Liver (tissue), 9 donors: ENCODE measurements around the gene LHCGR. TPM values are rescaled to one million over a fixed set of nuclear protein-coding genes. Genes with fewer than 3 reads are reported as not detected.

ENCODE experiments used
- DNase-seq: peaks from one replicate; pipeline ENCODE4 v3.0.0-alpha.2; 2017; ENCODE audit warnings: low spot score
- H3K27ac ChIP-seq, 2 donors: one replicate each; pipeline ENCODE4 v1.7.0; 2013; ENCODE audit warnings: inconsistent platforms in 2 of 2, low read length in 2 of 2, control low read depth in 1 of 2, low read depth in 1 of 2, mild to moderate bottlenecking in 1 of 2
- H3K27me3 ChIP-seq, 4 donors: one replicate each; pipeline versions ENCODE4 v1.6.1 to v1.7.0; 2013; ENCODE audit warnings: low read length in 3 of 4, inconsistent platforms in 1 of 4, mild to moderate bottlenecking in 1 of 4, moderate library complexity in 1 of 4; ENCODE audit not compliant: control insufficient read depth in 4 of 4, insufficient read depth in 4 of 4
- H3K36me3 ChIP-seq, 4 donors: one replicate each; pipeline versions ENCODE4 v1.6.1 to v1.7.0; 2013; ENCODE audit warnings: low read length in 3 of 4, mild to moderate bottlenecking in 3 of 4, low read depth in 1 of 4, moderate library complexity in 1 of 4; ENCODE audit not compliant: control insufficient read depth in 4 of 4, insufficient read depth in 3 of 4
- H3K4me1 ChIP-seq, 4 donors: one replicate each; pipeline versions ENCODE4 v1.6.1 to v1.7.0; 2013; ENCODE audit warnings: low read length in 3 of 4, mild to moderate bottlenecking in 3 of 4, moderate library complexity in 1 of 4; ENCODE audit not compliant: control insufficient read depth in 4 of 4, insufficient read depth in 4 of 4
- H3K4me3 ChIP-seq, 3 donors: one replicate each; pipeline versions ENCODE4 v1.6.1 to v1.7.0; 2013; ENCODE audit warnings: low read length in 3 of 3, control low read depth in 1 of 3, low read depth in 1 of 3, mild to moderate bottlenecking in 1 of 3
- H3K9ac ChIP-seq, 2 donors: one replicate each; pipeline ENCODE4 v1.7.0; 2013; ENCODE audit warnings: low read length in 2 of 2, mild to moderate bottlenecking in 2 of 2, moderate library complexity in 2 of 2, control low read depth in 1 of 2, low read depth in 1 of 2
- H3K9me3 ChIP-seq, 4 donors: one replicate each; pipeline versions ENCODE4 v1.6.1 to v1.7.0; 2013; ENCODE audit warnings: low read length in 3 of 4; ENCODE audit not compliant: control insufficient read depth in 4 of 4
- ATF3 ChIP-seq: IDR thresholded peaks from 2 replicates; pipeline ENCODE4 v1.6.1; 2016; ENCODE audit warnings: antibody characterized with exemption
- CTCF ChIP-seq: fragments of 150-350 bp; IDR thresholded peaks from 2 replicates; pipeline ENCODE4 v1.5.1; 2017; ENCODE audit warnings: improper control_type of control experiment, low read depth, low read length; ENCODE audit not compliant: missing input control
- EGR1 ChIP-seq, 2 donors: IDR thresholded peaks; 2 replicates each; pipeline ENCODE4 v1.6.1; 2016 to 2018; ENCODE audit warnings: antibody characterized with exemption in 2 of 2, low read depth in 2 of 2
- FOXA1 ChIP-seq: IDR thresholded peaks from 2 replicates; pipeline ENCODE4 v1.6.1; 2016; ENCODE audit warnings: antibody characterized with exemption
- FOXA2 ChIP-seq: IDR thresholded peaks from 2 replicates; pipeline ENCODE4 v1.6.1; 2016; ENCODE audit warnings: antibody characterized with exemption
- HNF4A ChIP-seq, 2 donors: conservative IDR thresholded peaks; 2 replicates each; pipeline ENCODE4 v1.6.1; 2016; ENCODE audit warnings: antibody characterized with exemption in 2 of 2, mild to moderate bottlenecking in 2 of 2
- HNF4G ChIP-seq: IDR thresholded peaks from 2 replicates; pipeline ENCODE4 v1.6.1; 2016; ENCODE audit warnings: antibody characterized with exemption
- JUND ChIP-seq, 2 donors: IDR thresholded peaks; 2 replicates each; pipeline ENCODE4 v1.6.1; 2016; ENCODE audit warnings: antibody characterized with exemption in 2 of 2
- NR2F2 ChIP-seq: IDR thresholded peaks from 2 replicates; pipeline ENCODE4 v1.6.1; 2016; ENCODE audit warnings: antibody characterized with exemption
- RAD21 ChIP-seq, 2 donors: IDR thresholded peaks; 2 replicates each; pipeline ENCODE4 v1.6.1; 2016; ENCODE audit warnings: antibody characterized with exemption in 2 of 2, mild to moderate bottlenecking in 2 of 2
- REST ChIP-seq: IDR thresholded peaks from 2 replicates; pipeline ENCODE4 v1.6.1; 2016; ENCODE audit warnings: antibody characterized with exemption, mild to moderate bottlenecking
- RXRA ChIP-seq, 2 donors: IDR thresholded peaks; 2 replicates each; pipeline ENCODE4 v1.6.1; 2017 to 2018; ENCODE audit warnings: antibody characterized with exemption in 2 of 2, mild to moderate bottlenecking in 1 of 2
- SP1 ChIP-seq: IDR thresholded peaks from 2 replicates; pipeline ENCODE4 v1.6.1; 2018; ENCODE audit warnings: antibody characterized with exemption, mild to moderate bottlenecking
- TAF1 ChIP-seq: conservative IDR thresholded peaks from 2 replicates; pipeline ENCODE4 v1.6.1; 2016; ENCODE audit warnings: antibody characterized with exemption, mild to moderate bottlenecking
- YY1 ChIP-seq: IDR thresholded peaks from 2 replicates; pipeline ENCODE4 v1.6.1; 2016; ENCODE audit warnings: antibody characterized with exemption, mild to moderate bottlenecking
- ZBTB33 ChIP-seq: IDR thresholded peaks from 2 replicates; pipeline ENCODE4 v1.6.1; 2016; ENCODE audit warnings: antibody characterized with exemption
- WGBS: extraction: QIAGEN DNeasy Blood & Tissue Kit; methylation state at CpG from one replicate; pipeline ENCODE4 v1.1.7; 2013; 5-methylcytosine and 5-hydroxymethylcytosine counted together
- polyA plus RNA-seq, 2 donors: library from polyadenylated mRNA; stranded (reverse) in 1 of 2; unstranded in 1 of 2; fragments of 200-250 nt in 1 of 2; fragments of >200 nt in 1 of 2; fragmentation: Nextera tagmentation in 1 of 2; extraction: Ambion mirVana in 1 of 2; gene quantifications; one replicate each; pipeline versions ENCODE4 v1.2.1 to v1.2.3, GENCODE V29; 2013 to 2015
- total RNA-seq, 2 donors: library from RNA; depleted of rRNA; stranded (reverse); fragments of >200 nt; gene quantifications; one replicate each; pipeline ENCODE4 v1.2.3, GENCODE V29; 2014
- donor health status: healthy.
- donor health status: healthy.
- donor health status: healthy.
- donor health status: healthy.
- donor health status: healthy.

Gene LHCGR
- total and polyA plus RNA-seq, 4 donors, result not detected

GRCh38 chr2:48799601-48800000, 44.1 kb upstream of the LHCGR start:
- H3K36me3 ChIP-seq, result no peaks in the 10 kb centered on the region
- H3K4me3 ChIP-seq, result no peak overlapping the region
- no peaks in the 10 kb centered on the region for H3K9me3 ChIP-seq
- peaks cover 0 to 3% (median 0%) of the 10 kb centered on the region in 4 donors for H3K27me3 ChIP-seq
- H3K27ac ChIP-seq, result no peak overlapping the region
- WGBS, result 48% methylated on average over 6 of the region's 6 CpGs
- H3K9ac ChIP-seq, result no peak overlapping the region
- no peak for DNase-seq
- TF ChIP-seq EGR1 (IDR thresholded peaks at IDR 0.05; ENCODE audit: low read depth in 2 of 2), result no peak
- TF ChIP-seq REST, result no peak
- no peak for TF ChIP-seq HNF4G
- no peak for TF ChIP-seq FOXA2
- TF ChIP-seq YY1, result no peak
- no peak for TF ChIP-seq JUND (IDR thresholded peaks at IDR 0.05)
- no peak for TF ChIP-seq ZBTB33
- no peak for TF ChIP-seq SP1
- no peak for TF ChIP-seq HNF4A (conservative IDR thresholded peaks at IDR 0.05)
- TF ChIP-seq CTCF, result no peak
- TF ChIP-seq NR2F2, result no peak
- no peak for TF ChIP-seq RXRA (IDR thresholded peaks at IDR 0.05)
- TF ChIP-seq FOXA1, result no peak
- H3K4me1 ChIP-seq, result no peaks in the 10 kb centered on the region

GRCh38 chr2:48795065-48795464, 39.5 kb upstream of the LHCGR start:
- no peak overlapping the region for H3K9ac ChIP-seq
- WGBS, result 48% methylated on average over 2 of the region's 2 CpGs
- DNase-seq, result no peak
- peaks cover 0 to 3% (median 0%) of the 10 kb centered on the region in 4 donors for H3K27me3 ChIP-seq
- TF ChIP-seq YY1 (no peak), RAD21 (IDR thresholded peaks at IDR 0.05) (no peak), TAF1 (no peak), NR2F2 (no peak), FOXA2 (no peak), ATF3 (no peak), RXRA (IDR thresholded peaks at IDR 0.05) (no peak), CTCF (no peak), EGR1 (IDR thresholded peaks at IDR 0.05; ENCODE audit: low read depth in 2 of 2) (no peak)
- H3K27ac ChIP-seq, result no peak overlapping the region
- H3K36me3 ChIP-seq, result no peaks in the 10 kb centered on the region
- H3K4me1 ChIP-seq, result no peaks in the 10 kb centered on the region
- H3K9me3 ChIP-seq, result no peaks in the 10 kb centered on the region
- H3K4me3 ChIP-seq, result no peak overlapping the region
